Hematopoietic multipotent progenitor cell treated with erythropoietin and hydrocortisone succinate and interleukin-3 and kit ligand, for 4 days (in vitro differentiated cells): ENCODE results near the gene PPP3CA.
A peak's percentile ranks its signal among the peaks of the same experiment; 100 is the strongest.

Experiments used
- DNase-seq: peaks from one replicate; pipeline ENCODE4 v3.0.0-alpha.2; 2015

Gene PPP3CA

DNA sequence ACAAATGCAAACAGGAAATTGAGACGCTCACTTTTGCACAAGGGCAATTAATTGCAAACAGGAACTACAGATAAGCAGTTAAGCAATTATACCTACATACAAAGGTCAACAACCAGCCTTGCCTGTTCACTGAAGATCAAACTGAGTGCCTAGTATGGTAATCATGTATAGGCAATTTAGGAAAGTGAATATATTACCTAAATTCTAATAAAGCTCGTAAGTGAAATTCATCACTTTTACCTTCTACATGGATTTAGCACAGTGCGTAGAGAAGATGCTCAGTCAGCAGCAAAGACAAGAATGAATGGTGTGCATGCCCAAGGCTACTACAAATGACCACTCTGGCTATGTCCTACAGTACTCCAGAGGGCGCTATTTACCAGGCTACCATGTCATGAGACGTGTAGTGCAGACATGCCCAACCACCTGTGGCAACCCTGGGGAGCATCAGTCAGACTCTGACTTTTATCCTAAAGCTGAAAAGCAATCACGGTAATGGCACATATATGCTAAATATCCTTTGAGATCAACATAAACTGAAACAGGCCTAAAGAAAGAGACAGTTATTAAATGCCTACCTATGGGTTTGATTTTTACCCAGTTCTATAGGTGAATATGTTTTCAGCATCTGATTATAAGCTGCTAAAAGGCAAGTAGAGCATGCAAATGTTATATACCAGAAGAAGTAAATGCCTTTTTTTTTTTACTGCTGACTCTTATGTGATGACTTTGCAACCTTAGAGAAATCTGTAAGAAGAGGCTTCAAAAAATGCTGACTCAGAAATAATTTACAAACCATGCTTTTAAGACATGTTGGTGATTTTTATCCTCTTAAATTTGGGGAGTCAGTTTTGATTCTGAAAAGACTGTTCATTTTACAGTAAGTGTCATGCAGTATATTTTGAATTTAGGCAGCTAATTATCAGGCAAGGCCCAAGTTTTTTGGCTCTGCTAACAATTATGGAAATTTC is 178.0 kb downstream of the PPP3CA start:
- DNase-seq, result peak; percentile 88

DNA sequence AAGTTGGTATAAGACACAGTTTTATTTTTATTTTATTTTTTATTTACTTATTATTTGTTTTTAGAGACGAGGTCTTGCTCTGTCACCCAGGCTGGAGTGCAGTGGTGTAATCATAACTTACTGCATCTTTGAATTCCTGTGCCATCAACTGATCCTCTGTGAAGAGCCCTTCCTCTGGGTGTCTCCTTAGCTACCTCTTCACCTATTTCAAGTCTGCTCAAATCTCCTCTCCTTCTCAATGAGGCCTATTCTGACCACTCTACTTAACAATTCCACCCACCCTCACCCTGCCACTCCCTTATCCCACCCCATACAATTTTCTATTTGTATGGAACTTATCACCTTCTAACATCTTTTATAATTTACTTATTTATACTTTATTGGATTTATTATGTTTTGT is 183.4 kb downstream of the PPP3CA start:
- no peak for DNase-seq

DNA sequence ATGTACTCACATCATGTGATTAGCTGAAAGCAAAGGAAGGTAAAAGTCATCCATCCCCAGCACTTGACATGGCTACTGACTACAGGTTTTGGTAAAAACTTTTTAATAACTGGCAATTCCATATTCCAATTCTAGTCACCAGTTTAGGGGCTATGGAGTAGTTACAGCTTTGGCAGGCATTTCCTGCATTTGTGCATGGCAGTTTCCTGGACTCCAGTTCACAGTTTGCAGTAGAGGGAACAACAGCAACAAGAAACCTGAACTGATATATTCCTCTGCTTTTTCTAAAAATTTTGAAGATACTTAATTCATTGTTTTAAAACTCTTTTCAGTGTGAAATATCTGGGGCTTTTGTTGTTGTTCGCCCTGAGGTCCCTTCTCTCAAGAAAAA is 184.3 kb downstream of the PPP3CA start:
- no peak for DNase-seq

DNA sequence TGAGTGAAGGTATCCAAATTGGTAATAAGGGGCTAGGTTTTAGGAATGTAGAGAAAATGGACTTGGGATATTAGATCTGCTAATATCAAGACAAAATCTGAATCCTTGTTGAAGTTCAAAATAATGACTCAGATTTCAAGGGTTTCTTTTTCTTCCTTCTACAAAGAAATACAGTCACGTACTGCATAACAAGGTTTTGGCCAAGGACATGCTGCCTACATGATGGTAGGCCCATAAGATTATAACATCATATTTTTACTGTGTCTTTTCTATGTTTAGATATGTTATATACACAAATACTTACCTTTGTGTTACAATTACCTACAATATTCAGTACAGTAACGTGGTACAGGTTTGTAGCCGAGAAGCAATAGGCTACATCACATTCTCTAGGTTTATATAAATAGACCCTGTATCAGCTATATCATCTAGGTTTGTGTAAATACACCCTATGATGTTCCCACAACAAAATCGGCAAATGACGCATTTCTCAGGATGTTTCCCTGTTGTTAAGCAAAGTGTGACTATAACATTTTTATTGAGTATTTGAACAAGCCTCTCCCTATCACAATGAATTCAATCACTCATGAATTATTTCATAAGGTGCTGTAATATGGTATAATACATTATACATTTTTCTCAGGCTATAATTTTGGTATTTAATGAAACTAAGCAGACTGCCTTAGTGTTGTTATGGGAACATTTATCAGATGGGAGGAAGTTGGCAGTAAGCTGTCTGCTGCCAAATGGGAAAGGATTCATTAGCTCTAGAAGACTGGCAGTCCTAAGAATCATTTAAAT is 186.3 kb downstream of the PPP3CA start:
- DNase-seq, result no peak

DNA sequence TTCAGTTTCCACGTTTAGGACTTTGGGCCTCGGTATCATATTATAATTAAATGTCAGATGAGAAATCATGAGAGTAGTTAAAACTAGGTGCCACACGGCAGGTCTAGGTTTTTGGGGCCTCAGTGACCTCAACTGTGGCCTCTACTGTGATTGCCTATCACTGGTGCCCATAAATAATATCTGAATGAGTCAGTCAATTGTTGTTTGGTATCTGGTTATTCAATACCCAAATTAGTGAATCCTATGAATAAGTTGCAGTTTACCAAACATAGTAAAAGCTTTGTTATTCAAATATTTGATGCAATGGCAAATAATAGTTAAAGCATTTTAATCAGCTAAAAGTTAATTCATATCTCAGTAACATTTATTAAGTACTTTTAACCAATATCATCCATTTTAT is 188.8 kb downstream of the PPP3CA start:
- no peak for DNase-seq

DNA sequence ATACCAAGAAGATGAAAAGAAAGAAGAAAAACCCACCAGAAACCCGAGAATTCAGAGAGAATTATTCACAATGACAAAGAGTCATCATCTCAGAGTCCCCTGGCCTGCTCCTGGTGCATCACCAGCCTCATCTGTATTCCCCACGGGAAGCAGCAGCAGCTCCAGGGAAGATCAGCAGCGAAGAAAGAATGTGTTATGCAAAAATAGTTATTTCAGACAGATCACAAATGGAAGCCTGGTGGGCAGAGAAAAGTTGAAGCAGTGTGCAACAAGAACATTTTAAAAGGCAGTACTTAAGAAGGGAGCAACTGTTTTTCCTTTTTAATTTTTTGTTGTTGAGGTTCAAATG is 189.2 kb downstream of the PPP3CA start:
- DNase-seq, result no peak

DNA sequence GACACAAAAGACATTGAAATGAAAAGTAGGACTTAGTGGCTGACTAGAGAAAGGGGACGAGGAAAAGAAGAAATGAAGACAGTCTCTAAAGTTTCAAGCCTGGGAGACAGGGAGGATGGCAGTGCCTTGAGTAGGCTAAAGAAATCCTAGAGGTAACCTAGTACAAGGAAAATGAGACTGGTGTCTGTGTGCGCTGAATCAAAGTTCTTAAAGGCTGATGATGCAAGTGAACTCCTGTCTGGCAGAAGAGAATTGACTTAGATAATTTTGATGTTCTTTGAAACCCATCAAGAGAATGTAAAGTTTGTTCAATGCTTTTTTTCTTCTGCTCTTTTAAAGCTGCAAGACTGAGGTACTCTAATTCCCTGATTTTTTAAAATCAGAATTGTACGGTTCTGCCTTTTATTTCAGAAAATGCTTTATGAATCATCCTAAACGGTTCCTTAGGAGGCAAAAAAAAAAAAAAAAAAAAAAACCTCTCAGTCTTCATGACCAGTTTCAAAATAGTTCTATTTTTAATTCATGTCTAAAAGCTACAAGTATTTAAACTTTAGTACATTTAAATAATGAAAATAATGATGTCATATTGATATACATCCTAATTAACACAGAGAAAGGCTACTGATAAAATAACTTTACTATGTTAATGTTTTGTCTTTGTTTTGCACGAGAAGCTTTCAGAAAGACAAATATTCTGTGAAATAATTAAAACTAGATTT is 189.8 kb downstream of the PPP3CA start:
- DNase-seq, result no peak

DNA sequence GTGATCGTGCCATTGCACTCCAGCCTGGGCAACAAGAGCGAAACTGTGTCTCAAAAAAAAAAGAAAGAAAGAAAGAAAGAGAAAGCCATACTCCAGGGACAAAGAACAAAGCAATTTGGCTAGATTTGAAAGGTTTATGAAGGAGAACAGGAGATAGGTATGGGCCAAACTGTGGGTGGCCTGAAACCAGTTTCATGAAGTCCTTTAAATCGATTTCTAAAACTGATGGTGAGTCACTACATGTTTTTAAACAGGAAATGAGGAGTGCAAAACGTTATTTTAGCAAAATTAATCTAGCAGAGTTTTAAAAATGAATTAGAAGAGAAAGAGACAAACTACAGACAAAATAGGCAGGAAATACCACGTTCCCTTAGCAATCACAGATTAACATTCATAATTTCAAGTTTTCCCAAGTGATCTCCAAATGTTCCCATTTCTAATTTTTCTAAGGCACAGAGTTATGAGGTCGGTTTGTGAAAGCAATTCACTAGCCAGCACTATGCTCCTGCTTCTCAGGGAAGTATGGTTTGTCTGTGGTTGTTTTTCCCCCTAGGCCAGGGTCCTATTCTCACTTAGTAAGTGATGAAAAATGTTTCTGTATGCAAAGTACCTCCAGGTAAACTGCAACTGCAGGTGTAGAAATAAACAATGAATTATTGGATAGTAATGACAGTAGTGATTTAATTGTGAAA is 190.6 kb downstream of the PPP3CA start:
- no peak for DNase-seq

DNA sequence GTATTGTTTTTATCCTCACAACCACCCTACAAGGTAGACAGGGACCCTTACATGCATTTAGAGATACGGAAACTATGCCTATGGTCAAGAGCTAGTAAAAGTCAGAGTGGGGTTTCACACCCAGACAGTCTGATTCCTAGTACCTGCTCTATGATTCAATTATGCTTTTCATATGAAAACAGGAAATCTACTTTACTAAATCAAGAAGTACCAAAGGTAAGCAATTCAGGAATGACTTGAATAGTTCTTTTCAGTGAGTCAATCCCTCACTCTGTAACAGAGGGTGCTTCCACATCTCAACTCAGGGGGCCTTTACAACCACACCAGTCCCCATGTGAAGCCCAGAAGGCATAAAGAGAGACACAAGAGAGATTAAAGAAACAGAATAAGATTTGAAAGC is 191.4 kb downstream of the PPP3CA start:
- no peak for DNase-seq

DNA sequence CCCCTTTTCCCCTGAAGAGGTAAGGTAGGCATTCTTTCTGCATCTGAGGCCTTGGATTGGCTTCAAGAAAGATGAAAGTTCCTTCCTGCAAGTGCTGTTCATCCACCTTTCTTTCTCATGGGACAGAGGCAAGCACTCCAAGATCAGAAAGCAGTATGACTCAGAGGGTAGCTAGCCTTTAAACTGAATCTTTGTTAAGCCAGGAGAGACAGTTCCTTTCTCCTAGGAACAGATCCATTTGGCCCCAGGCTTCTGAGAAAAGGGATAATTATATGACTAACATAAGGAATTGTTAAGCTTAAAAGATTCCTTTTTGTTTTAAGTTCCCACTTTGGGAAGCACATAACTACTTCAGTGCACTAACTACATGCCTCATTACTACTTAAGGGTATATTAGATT is 192.0 kb downstream of the PPP3CA start:
- no peak for DNase-seq

DNA sequence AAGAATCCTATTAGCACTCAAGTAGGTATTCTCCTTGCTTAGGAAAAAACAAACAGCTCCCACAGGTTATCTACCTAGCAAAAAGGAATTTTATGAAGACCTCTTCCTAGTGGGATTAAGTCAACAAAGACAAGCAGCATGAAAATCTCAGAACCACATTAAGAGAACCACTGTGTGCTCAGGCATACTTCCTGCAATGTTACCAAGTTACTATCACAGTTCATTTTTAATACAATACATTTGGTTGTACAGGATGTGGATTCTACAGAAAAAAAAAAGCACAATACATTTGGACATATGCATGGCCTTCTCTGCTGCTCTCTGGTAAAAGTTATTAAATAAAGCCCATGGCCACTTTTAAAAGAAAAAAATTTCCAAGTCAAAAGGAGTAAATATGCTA is 193.7 kb downstream of the PPP3CA start:
- DNase-seq, result no peak

DNA sequence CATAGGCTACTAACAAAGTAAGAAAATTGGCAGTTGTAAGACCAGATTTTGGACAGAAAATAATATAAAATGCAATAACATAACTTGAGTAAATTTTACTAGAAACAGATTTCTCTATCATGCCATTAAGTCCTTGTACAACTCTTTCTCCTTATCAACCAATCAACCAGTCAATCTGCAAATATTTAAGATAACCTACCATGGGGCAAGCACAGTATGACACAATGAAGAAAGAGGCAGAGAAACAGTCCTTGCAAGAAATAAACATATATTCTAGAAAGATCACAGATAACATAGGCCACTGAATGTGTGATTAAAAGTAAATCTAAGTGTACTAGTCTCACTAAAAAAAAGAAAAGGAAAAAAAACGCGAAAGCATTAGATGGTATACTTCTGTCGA is 194.8 kb downstream of the PPP3CA start:
- DNase-seq, result no peak

DNA sequence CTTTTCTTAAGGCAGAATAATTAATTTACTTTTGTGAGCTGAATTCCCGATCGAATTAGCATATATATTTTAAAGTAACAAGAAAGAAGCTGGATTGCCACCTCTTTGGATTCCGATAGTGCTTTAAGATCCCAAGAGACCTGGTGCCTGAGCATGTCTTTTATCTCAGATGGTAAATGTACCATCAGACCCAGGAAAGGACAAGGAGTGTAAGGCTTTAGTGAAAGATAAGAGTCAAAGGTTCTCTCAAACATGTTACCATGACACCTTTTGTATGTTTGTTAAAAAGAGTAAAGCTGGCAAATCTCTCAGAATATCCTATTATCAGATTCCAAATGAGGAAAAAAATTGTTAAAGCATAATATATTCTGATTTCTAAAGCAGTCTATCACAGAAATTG is 198.8 kb downstream of the PPP3CA start:
- DNase-seq, result no peak

DNA sequence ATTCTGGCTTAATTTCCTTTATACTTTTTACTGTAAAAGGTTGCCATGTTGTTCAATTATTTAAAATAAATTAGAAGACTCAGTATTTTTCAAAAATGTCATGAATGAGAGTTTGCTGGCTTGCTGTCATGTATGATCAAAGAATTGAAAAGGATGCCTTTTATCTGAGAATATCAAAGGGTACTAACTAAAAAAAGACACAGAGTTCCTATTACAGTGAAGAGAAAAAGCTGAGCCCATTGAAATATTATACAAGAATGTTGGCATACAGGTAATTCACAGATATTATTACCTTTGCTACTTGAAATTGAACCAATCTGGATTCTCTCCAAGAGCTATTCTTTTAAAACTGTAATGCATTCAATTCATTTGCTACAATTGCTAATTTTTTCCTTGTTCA is 200.0 kb downstream of the PPP3CA start:
- DNase-seq, result no peak

DNA sequence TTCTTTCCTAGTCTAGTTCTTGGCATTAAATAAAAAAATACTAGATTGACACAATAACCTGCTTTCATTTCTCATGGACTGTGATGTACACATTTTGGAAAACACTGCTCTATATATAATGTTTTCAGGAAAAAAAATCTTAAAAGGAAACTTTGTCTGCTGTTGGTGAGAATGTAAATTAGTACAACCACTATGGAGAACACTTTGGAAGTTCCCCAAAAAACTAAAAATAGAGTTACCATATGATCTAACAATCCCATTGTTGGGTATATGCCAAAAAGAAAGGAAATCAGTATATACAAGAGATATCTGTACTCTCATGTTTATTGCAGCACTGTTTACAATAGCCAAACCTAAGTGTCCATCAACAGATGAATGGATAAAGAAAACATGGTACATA is 202.3 kb downstream of the PPP3CA start:
- no peak for DNase-seq

DNA sequence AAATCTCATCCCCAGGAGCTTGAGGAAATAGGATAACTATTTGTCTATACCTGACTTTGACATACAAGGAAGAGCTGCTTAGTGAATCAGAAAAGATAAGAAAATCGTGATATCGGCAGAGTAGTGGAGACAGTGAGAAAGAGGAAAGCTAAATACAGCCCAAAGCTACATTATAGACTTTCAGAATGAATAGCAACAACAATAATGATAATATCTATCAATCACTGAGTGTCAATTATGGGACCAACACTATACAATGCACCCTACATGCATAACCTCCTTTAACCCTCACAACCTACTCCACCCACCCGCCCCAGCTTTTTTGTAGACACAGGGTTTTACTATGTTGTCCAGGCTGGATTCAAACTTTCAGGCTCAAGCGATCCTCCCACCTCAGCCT is 205.1 kb downstream of the PPP3CA start:
- DNase-seq, result no peak

DNA sequence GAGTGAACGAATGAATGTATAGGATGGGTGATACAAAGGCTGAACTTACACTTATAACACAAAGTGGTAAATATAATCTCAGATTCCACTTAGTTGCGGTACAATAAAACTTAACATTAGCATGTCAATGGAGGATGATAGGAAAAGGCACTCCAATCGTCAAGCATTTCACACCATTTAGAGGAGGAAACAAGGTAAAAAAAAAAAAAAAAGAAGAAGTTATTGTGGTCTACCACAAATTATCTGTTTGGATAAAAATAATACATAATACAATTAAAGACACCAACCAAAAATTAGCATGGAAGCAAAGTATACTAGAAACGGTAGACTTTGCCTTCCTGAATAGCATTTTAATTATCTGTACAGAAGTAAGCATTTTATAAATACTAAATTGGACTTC is 205.5 kb downstream of the PPP3CA start:
- no peak for DNase-seq

DNA sequence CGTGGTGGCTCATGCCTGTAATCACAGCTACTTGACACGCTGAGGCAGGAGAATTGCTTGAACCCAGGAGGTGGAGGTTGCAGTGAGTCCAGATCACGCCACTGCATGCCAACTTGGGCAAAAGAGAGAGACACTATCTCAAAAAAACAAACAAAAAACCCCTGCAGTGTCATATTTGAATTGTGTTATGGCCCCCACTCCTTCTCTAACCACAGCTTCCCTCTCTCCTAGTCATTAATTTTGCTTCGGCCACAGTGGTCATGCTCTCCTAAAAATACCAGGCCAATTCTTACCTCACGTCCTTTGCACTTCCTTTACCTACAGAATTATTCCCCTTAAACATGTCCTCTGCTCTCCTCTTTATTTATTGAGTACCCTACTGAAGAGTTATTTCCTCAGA is 206.1 kb downstream of the PPP3CA start:
- peak; percentile 13 for DNase-seq

DNA sequence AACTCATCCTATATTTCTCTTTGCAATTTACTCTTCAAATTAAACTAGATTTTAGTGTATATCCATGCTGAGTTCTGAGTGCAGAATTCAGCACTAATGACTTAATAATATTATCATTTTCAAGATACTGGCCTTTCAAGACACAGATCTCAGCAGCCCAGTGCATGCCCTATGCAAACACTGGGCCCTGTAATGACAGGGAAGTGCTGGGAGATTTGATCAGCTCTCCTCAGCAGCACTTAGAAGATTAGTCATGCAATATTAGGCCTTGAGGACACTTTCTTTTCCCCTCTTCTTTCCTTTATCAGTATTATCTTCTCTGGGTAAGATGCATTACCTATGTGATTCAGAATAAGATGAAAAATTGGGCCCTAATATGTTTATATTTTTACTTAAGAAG is 207.1 kb downstream of the PPP3CA start:
- peak; percentile 41 for DNase-seq

DNA sequence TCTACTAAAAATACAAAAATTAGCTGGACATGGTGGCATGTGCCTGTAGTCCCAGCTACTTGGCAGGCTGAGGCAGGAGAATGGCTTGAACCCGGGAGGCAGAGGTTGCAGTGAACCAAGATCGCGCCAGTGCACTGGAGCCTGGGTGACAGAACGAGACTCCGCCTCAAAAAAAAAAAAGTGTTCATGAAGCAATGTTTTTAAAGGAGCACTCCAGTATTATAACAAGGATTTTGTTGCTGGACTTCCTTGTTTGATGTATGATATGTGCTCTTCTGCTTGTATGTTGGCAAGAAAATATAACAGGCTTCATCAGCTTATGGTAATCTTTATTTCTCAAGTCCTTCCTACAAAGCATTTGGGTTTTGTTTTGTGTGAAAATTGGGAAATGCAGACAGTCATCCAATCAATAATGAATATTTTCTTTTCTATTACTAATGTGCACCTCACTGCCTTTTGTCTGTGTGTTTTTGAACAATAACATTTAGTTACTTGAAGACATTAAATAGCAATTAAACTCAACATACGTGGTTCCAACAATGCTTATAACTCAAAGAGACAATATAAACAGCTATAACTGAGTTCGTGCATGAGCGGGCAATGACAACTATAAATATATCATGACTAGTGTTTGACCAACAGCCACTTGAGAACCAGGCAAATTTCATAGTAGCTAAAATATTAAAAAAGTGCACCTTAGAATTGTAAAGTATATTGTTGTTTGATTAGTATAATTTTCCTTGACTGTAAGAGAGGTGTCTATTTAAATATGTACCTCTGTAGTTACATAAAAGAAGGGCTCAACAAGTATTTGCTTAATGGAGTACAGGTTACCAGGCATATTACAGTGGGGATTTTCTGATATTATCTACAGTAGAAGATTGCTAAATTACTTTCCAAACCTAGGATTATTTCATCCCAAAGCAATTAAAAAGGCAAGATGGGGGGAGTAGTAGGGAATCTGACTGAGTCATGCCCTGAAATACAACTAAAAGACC is 210.7 kb downstream of the PPP3CA start:
- DNase-seq, result no peak

DNA sequence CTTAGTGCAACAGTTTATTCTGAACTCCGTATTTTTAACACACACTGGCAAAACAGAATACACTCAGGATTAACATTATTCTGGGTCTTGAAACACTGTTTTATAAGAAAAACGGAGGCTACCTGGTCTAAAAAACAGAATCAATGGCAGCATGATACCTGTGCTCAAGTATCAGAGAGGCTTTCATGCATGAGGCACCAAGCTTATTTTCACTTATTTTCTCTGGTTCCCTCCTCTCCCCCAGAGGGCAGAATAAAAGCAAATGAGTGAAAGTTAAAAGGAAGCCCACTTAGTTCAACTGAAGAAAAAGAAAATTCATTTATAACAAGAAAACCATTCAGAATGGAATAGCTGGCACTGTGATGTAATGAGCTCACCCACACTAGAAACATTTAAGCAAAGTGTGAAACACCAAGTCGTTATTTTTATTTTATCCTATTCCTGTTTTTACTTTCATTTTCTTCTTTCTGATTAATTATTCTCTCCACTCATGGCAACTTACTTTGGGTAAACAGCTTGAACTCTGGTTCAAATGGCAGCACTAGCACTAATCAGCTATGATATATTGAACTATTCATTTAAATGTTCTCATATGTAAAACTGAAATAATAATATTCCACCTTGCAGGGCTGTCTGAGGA is 211.8 kb downstream of the PPP3CA start:
- no peak for DNase-seq
